Measurements from ENCODE around the gene GLIPR1.
"Not testable (repeated sequence)": the region's sequence is repeated elsewhere in the genome, so short reads cannot be mapped to it uniquely, and the experiment has no call there.

GLIPR1 gene

GRCh38 chr12:75447691-75448393 is 32.7 kb upstream of the GLIPR1 start:
- Histone ChIP-seq H3K36me3 (ENCODE audit: control insufficient read depth, insufficient read depth, low read length) (no peaks in the 10 kb centered on the region), H3K27ac (ENCODE audit: low read depth, low read length) (no peak overlapping the region), H3K4me3 (ENCODE audit: low read length) (no peak overlapping the region), H3K9ac (ENCODE audit: low read length) (no peak overlapping the region), H3K4me1 (ENCODE audit: control insufficient read depth, insufficient read depth, low read length) (no peaks in the 10 kb centered on the region), H3K27me3 (ENCODE audit: control insufficient read depth, insufficient read depth, low read length) (no peaks in the 10 kb centered on the region)

- no peak overlapping the region for H3K4me3 ChIP-seq (ENCODE audit: low read length)
- no peaks in the 10 kb centered on the region for H3K36me3 ChIP-seq (ENCODE audit: control insufficient read depth, insufficient read depth, low read length)
- no peaks in the 10 kb centered on the region for H3K27me3 ChIP-seq (ENCODE audit: control insufficient read depth, insufficient read depth, low read length)
- H3K4me1 ChIP-seq (ENCODE audit: control insufficient read depth, insufficient read depth, low read length) = no peaks in the 10 kb centered on the region
- H3K9ac ChIP-seq (ENCODE audit: low read length) = no peak overlapping the region
- no peak overlapping the region for H3K27ac ChIP-seq (ENCODE audit: low read depth, low read length)
Measured at GRCh38 chr12:75452675-75453330, 27.8 kb upstream of the GLIPR1 start.

GRCh38 chr12:75455839-75456238 is 24.7 kb upstream of the GLIPR1 start:
- H3K36me3 ChIP-seq (ENCODE audit: control insufficient read depth, insufficient read depth, low read length) = no peaks in the 10 kb centered on the region
- no peak overlapping the region for H3K9ac ChIP-seq (ENCODE audit: low read length)
- no peaks in the 10 kb centered on the region for H3K27me3 ChIP-seq (ENCODE audit: control insufficient read depth, insufficient read depth, low read length)
- H3K27ac ChIP-seq (ENCODE audit: low read depth, low read length) = no peak overlapping the region
- no peaks in the 10 kb centered on the region for H3K4me1 ChIP-seq (ENCODE audit: control insufficient read depth, insufficient read depth, low read length)
- H3K4me3 ChIP-seq (ENCODE audit: low read length) = no peak overlapping the region

- no peak overlapping the region for H3K9ac ChIP-seq (ENCODE audit: low read length)
- no peaks in the 10 kb centered on the region for H3K4me1 ChIP-seq (ENCODE audit: control insufficient read depth, insufficient read depth, low read length)
- no peak overlapping the region for H3K27ac ChIP-seq (ENCODE audit: low read depth, low read length)
- H3K27me3 ChIP-seq (ENCODE audit: control insufficient read depth, insufficient read depth, low read length) = no peaks in the 10 kb centered on the region
- no peak overlapping the region for H3K4me3 ChIP-seq (ENCODE audit: low read length)
- H3K36me3 ChIP-seq (ENCODE audit: control insufficient read depth, insufficient read depth, low read length) = no peaks in the 10 kb centered on the region
Measured at GRCh38 chr12:75457191-75457590, 23.4 kb upstream of the GLIPR1 start.

GRCh38 chr12:75457866-75458265 is 22.7 kb upstream of the GLIPR1 start:
- not testable (repeated sequence) for H3K9ac ChIP-seq (ENCODE audit: low read length); H3K4me1 ChIP-seq (ENCODE audit: control insufficient read depth, insufficient read depth, low read length); H3K27me3 ChIP-seq (ENCODE audit: control insufficient read depth, insufficient read depth, low read length); H3K36me3 ChIP-seq (ENCODE audit: control insufficient read depth, insufficient read depth, low read length); H3K4me3 ChIP-seq (ENCODE audit: low read length); H3K27ac ChIP-seq (ENCODE audit: low read depth, low read length)

- H3K9ac ChIP-seq (ENCODE audit: low read length) = no peak overlapping the region
- H3K27me3 ChIP-seq (ENCODE audit: control insufficient read depth, insufficient read depth, low read length) = no peaks in the 10 kb centered on the region
- no peak overlapping the region for H3K27ac ChIP-seq (ENCODE audit: low read depth, low read length)
- H3K36me3 ChIP-seq (ENCODE audit: control insufficient read depth, insufficient read depth, low read length) = no peaks in the 10 kb centered on the region
- no peaks in the 10 kb centered on the region for H3K4me1 ChIP-seq (ENCODE audit: control insufficient read depth, insufficient read depth, low read length)
- no peak overlapping the region for H3K4me3 ChIP-seq (ENCODE audit: low read length)
Measured at GRCh38 chr12:75459755-75460154, 20.8 kb upstream of the GLIPR1 start.

- no peaks in the 10 kb centered on the region for H3K4me1 ChIP-seq (ENCODE audit: control insufficient read depth, insufficient read depth, low read length)
- no peak overlapping the region for H3K4me3 ChIP-seq (ENCODE audit: low read length)
- H3K9ac ChIP-seq (ENCODE audit: low read length) = no peak overlapping the region
- no peak overlapping the region for H3K27ac ChIP-seq (ENCODE audit: low read depth, low read length)
- H3K27me3 ChIP-seq (ENCODE audit: control insufficient read depth, insufficient read depth, low read length) = no peaks in the 10 kb centered on the region
- no peaks in the 10 kb centered on the region for H3K36me3 ChIP-seq (ENCODE audit: control insufficient read depth, insufficient read depth, low read length)
Measured at GRCh38 chr12:75460204-75460603, 20.4 kb upstream of the GLIPR1 start.

GRCh38 chr12:75471902-75472890 is 8.4 kb upstream of the GLIPR1 start:
- no peaks in the 10 kb centered on the region for H3K27me3 ChIP-seq (ENCODE audit: control insufficient read depth, insufficient read depth, low read length)
- no peaks in the 10 kb centered on the region for H3K36me3 ChIP-seq (ENCODE audit: control insufficient read depth, insufficient read depth, low read length)
- H3K4me1 ChIP-seq (ENCODE audit: control insufficient read depth, insufficient read depth, low read length) = no peaks in the 10 kb centered on the region
- H3K27ac ChIP-seq (ENCODE audit: low read depth, low read length) = no peak overlapping the region
- no peak overlapping the region for H3K9ac ChIP-seq (ENCODE audit: low read length)
- H3K4me3 ChIP-seq (ENCODE audit: low read length) = no peak overlapping the region

- no peak overlapping the region for H3K9ac ChIP-seq (ENCODE audit: low read length)
- no peaks in the 10 kb centered on the region for H3K36me3 ChIP-seq (ENCODE audit: control insufficient read depth, insufficient read depth, low read length)
- no peak overlapping the region for H3K4me3 ChIP-seq (ENCODE audit: low read length)
- no peaks in the 10 kb centered on the region for H3K4me1 ChIP-seq (ENCODE audit: control insufficient read depth, insufficient read depth, low read length)
- no peak overlapping the region for H3K27ac ChIP-seq (ENCODE audit: low read depth, low read length)
- no peaks in the 10 kb centered on the region for H3K27me3 ChIP-seq (ENCODE audit: control insufficient read depth, insufficient read depth, low read length)
Measured at GRCh38 chr12:75474116-75474515, 6.4 kb upstream of the GLIPR1 start.

GRCh38 chr12:75476071-75476470 is 4.5 kb upstream of the GLIPR1 start:
- H3K27me3 ChIP-seq (ENCODE audit: control insufficient read depth, insufficient read depth, low read length) = no peaks in the 10 kb centered on the region
- no peaks in the 10 kb centered on the region for H3K36me3 ChIP-seq (ENCODE audit: control insufficient read depth, insufficient read depth, low read length)
- H3K4me3 ChIP-seq (ENCODE audit: low read length) = no peak overlapping the region
- no peak overlapping the region for H3K27ac ChIP-seq (ENCODE audit: low read depth, low read length)
- no peak overlapping the region for H3K9ac ChIP-seq (ENCODE audit: low read length)
- peaks cover 2% of the 10 kb centered on the region for H3K4me1 ChIP-seq (ENCODE audit: control insufficient read depth, insufficient read depth, low read length)

- H3K27me3 ChIP-seq (ENCODE audit: control insufficient read depth, insufficient read depth, low read length) = no peaks in the 10 kb centered on the region
- no peak overlapping the region for H3K4me3 ChIP-seq (ENCODE audit: low read length)
- no peak overlapping the region for H3K9ac ChIP-seq (ENCODE audit: low read length)
- H3K4me1 ChIP-seq (ENCODE audit: control insufficient read depth, insufficient read depth, low read length) = peaks cover 5% of the 10 kb centered on the region
- H3K36me3 ChIP-seq (ENCODE audit: control insufficient read depth, insufficient read depth, low read length) = no peaks in the 10 kb centered on the region
- H3K27ac ChIP-seq (ENCODE audit: low read depth, low read length) = no peak overlapping the region
Measured at GRCh38 chr12:75477137-75477536, 3.4 kb upstream of the GLIPR1 start.

- Histone ChIP-seq H3K4me3 (ENCODE audit: low read length) (no peak overlapping the region), H3K9ac (ENCODE audit: low read length) (no peak overlapping the region), H3K27me3 (ENCODE audit: control insufficient read depth, insufficient read depth, low read length) (no peaks in the 10 kb centered on the region), H3K4me1 (ENCODE audit: control insufficient read depth, insufficient read depth, low read length) (peaks cover 5% of the 10 kb centered on the region), H3K36me3 (ENCODE audit: control insufficient read depth, insufficient read depth, low read length) (no peaks in the 10 kb centered on the region), H3K27ac (ENCODE audit: low read depth, low read length) (no peak overlapping the region)
Measured at GRCh38 chr12:75478116-75478794, 2.3 kb upstream of the GLIPR1 start.

Data from rectal smooth muscle tissue (tissue), 1 donor.